Gastrocnemius medialis (tissue), 4 donors: ENCODE measurements around the gene OSTC. TPM values are rescaled to one million over a fixed set of nuclear protein-coding genes. Genes with fewer than 3 reads are reported as not detected.

ENCODE experiments used
- ATAC-seq, 2 donors: fragments of 150-250 bp; one replicate each; pipeline ENCODE4 v1.9.1; 2016
- DNase-seq, 2 donors: peaks; one replicate each; pipeline ENCODE4 v3.0.0-alpha.2; 2019
- H3K27ac ChIP-seq, 4 donors: fragments of 200-600 bp; sonication (generic); 1 replicate in 1 of 4; 2 replicates in 3 of 4; pipeline ENCODE4 v1.5.1; 2016 to 2018; ENCODE audit warnings: mild to moderate bottlenecking in 2 of 4, moderate library complexity in 1 of 4
- H3K27me3 ChIP-seq, 3 donors: fragments of 200-600 bp; sonication (generic) in 2 of 3; 1 replicate in 1 of 3; 2 replicates in 2 of 3; pipeline versions ENCODE4 v1.5.1 to v1.6.0; 2016 to 2019; ENCODE audit warnings: mild to moderate bottlenecking in 1 of 3, moderate library complexity in 1 of 3
- H3K36me3 ChIP-seq, 2 donors: fragments of 200-600 bp; sonication (generic) in 1 of 2; one replicate each; pipeline ENCODE4 v1.5.1; 2017 to 2018
- H3K4me1 ChIP-seq, 2 donors: fragments of 200-600 bp; sonication (generic) in 1 of 2; one replicate each; pipeline ENCODE4 v1.5.1; 2016 to 2017; ENCODE audit warnings: mild to moderate bottlenecking in 2 of 2
- H3K4me3 ChIP-seq, 4 donors: fragments of 200-600 bp; sonication (generic) in 3 of 4; 1 replicate in 1 of 4; 2 replicates in 3 of 4; pipeline ENCODE4 v1.5.1; 2016 to 2019; ENCODE audit warnings: mild to moderate bottlenecking in 2 of 4
- H3K9me3 ChIP-seq, 3 donors: fragments of 200-600 bp; sonication (generic) in 2 of 3; 1 replicate in 1 of 3; 2 replicates in 2 of 3; pipeline ENCODE4 v1.5.1; 2016 to 2019
- POLR2A ChIP-seq, 2 donors: fragments of 450-650 bp; IDR thresholded peaks; one replicate each; pipeline ENCODE4 v1.6.1; 2017; ENCODE audit warnings: antibody characterized with exemption in 2 of 2, mild to moderate bottlenecking in 2 of 2, moderate library complexity in 2 of 2
- in situ Hi-C, 4 donors: fragments of 200-750 bp; cut with MboI; loops; one replicate each; pipeline versions ENCODE4 v1.15.0 to v1.8.0; 2017; ENCODE audit warnings: low sequenced_read_pairs in 4 of 4
- intact Hi-C: fragments of 100-400 bp; cut with DNase I; formaldehyde crosslinking; loops from one replicate; pipeline ENCODE4 v1.15.1; 2023; ENCODE audit warnings: low total_unique reads
- total RNA-seq, 4 donors: library from RNA; depleted of rRNA; stranded (reverse); fragments of >200 nt; gene quantifications; one replicate each; pipeline versions ENCODE4 v1.1.0 to v1.2.3, GENCODE V29; 2016
- TF ChIP-seq, protein P1 (sequence below), 5 experiments: fragments of 450-650 bp in 3 of 5; fragments of 200-600 bp in 2 of 5; sonication (generic) in 2 of 5; IDR thresholded peaks in 4 of 5; conservative IDR thresholded peaks in 1 of 5; 1 replicate in 4 of 5; 2 replicates in 1 of 5; pipeline ENCODE4 v1.5.1; 2016 to 2019; ENCODE audit warnings: antibody characterized with exemption in 5 of 5, mild to moderate bottlenecking in 3 of 5, moderate library complexity in 3 of 5

The OSTC gene
- total RNA-seq, 4 donors from 2014 or later, result 15.5 to 25.0 (median 23.2) TPM

DNA sequence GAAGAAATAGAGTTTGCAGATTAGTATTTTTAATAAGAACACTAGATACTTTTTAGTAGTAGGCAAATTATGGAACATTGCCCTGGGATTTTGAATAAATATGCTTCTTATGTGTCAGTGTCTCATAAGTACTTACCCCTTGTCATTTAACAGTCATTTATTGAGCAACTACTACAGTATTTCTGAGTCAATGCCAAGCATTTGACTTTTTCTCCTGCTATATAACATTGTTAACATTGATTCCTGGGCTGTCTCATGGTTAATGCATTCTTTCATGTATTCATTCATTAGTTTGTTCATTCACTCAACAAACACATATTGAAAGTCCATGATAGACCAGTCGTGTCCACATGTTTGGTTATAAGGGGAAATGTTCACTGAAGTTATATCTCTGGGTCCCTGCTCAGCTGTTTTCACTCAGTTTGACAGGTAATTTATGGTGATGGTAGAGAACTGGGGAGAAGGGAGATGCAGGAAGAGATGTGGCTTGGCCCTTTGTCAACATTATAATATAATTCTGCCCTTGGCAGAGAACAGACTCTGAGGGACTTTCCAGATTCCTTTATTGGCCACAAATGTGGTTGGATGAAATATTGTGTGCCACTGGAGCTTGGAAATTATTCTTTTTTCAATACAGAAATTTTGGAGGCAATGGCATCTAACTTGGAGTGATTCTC lies 49.8 kb downstream of the OSTC start:
- Histone ChIP-seq H3K27ac (no peak overlapping the region), H3K9me3 (no peaks in the 10 kb centered on the region), H3K27me3 (no peaks in the 10 kb centered on the region), H3K4me3 (no peak overlapping the region), H3K4me1 (no peaks in the 10 kb centered on the region), H3K36me3 (no peaks in the 10 kb centered on the region)
- ATAC-seq (no peak), DNase-seq (no peak)
- in situ Hi-C loops (no loop called here), intact Hi-C loops (no loop called here)
- no peak for TF ChIP-seq POLR2A (IDR thresholded peaks at IDR 0.05)
- TF ChIP-seq, protein P1, sequence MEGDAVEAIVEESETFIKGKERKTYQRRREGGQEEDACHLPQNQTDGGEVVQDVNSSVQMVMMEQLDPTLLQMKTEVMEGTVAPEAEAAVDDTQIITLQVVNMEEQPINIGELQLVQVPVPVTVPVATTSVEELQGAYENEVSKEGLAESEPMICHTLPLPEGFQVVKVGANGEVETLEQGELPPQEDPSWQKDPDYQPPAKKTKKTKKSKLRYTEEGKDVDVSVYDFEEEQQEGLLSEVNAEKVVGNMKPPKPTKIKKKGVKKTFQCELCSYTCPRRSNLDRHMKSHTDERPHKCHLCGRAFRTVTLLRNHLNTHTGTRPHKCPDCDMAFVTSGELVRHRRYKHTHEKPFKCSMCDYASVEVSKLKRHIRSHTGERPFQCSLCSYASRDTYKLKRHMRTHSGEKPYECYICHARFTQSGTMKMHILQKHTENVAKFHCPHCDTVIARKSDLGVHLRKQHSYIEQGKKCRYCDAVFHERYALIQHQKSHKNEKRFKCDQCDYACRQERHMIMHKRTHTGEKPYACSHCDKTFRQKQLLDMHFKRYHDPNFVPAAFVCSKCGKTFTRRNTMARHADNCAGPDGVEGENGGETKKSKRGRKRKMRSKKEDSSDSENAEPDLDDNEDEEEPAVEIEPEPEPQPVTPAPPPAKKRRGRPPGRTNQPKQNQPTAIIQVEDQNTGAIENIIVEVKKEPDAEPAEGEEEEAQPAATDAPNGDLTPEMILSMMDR (IDR thresholded peaks at IDR 0.05 in 4 of 5, conservative IDR thresholded peaks at IDR 0.05 in 1 of 5), result no peak

DNA sequence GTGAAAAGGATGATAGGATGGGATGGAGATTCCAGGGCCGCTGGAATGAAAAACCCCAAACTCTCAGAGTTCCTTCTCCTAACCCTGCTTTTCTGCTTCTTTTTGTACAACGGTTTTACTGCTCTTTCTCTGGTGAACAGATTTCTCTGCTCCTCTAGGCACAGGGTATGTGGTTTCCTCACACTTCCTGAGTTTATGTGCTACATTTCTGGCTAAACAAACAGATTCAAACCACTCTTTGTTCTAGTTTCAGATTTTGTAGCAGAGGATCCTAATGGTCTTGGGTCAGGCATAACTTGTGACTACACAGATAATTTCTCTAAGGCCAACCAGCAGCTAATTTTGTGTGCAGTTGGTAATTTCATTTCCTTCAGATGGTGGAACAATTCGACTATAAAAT lies 52.6 kb downstream of the OSTC start:
- Histone ChIP-seq H3K36me3 (no peaks in the 10 kb centered on the region), H3K9me3 (no peaks in the 10 kb centered on the region), H3K27ac (no peak overlapping the region), H3K27me3 (no peaks in the 10 kb centered on the region), H3K4me1 (no peaks in the 10 kb centered on the region), H3K4me3 (no peak overlapping the region)
- DNase-seq, result no peak
- in situ Hi-C loops, result no loop called here
- TF ChIP-seq POLR2A (IDR thresholded peaks at IDR 0.05), result no peak
- TF ChIP-seq, protein P1 (IDR thresholded peaks at IDR 0.05 in 4 of 5, conservative IDR thresholded peaks at IDR 0.05 in 1 of 5), result no peak
- intact Hi-C loops, result no loop called here
- ATAC-seq, result no peak

DNA sequence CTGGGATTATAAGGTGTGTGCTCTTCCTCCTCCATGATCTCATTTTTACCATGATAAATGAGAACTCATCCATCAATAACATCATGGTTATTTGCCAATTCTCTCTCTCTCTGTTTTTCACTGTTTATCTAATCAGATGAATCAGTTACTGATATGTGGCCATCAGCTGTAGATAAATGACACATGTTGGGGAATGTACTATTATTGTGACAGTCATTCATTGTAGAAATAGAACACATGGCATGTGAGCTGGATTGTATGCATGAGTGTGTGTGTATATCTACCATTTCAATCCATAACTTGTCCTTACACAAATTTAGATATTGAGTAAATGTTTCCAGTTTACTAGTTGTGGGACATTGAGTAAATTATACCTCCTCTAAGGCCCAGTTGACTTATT lies 53.0 kb downstream of the OSTC start:
- in situ Hi-C loops, result no loop called here
- H3K27ac ChIP-seq, result no peak overlapping the region
- TF ChIP-seq, protein P1 (IDR thresholded peaks at IDR 0.05 in 4 of 5, conservative IDR thresholded peaks at IDR 0.05 in 1 of 5), result no peak
- no peak for TF ChIP-seq POLR2A (IDR thresholded peaks at IDR 0.05)
- DNase-seq (no peak), ATAC-seq (no peak)
- no peaks in the 10 kb centered on the region for H3K4me1 ChIP-seq
- no peak overlapping the region for H3K4me3 ChIP-seq
- intact Hi-C loops, result no loop called here
- H3K9me3 ChIP-seq, result no peaks in the 10 kb centered on the region
- H3K36me3 ChIP-seq, result no peaks in the 10 kb centered on the region
- H3K27me3 ChIP-seq, result no peaks in the 10 kb centered on the region

DNA sequence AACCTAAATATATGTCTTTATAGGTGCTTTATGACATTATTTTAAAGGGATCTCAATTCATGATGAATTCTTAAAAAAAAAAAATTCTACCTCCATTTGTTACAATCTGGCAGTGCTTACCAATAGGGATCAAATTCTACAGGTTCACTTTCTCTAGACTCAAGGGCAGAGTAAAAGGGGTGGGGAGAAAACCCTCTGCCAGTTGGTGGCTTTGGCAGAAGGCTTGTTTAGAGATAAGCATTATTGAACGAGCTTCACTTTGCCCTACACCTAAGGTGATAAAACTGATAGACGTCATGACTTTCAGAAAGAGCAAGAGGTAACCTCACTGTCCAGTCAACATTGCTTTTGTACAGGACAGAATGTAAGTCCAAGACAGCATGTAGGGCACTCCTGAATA lies 53.6 kb downstream of the OSTC start:
- no peaks in the 10 kb centered on the region for H3K4me1 ChIP-seq
- TF ChIP-seq POLR2A (IDR thresholded peaks at IDR 0.05), result no peak
- TF ChIP-seq, protein P1 (IDR thresholded peaks at IDR 0.05 in 4 of 5, conservative IDR thresholded peaks at IDR 0.05 in 1 of 5), result no peak
- H3K36me3 ChIP-seq, result no peaks in the 10 kb centered on the region
- H3K9me3 ChIP-seq, result no peaks in the 10 kb centered on the region
- H3K4me3 ChIP-seq, result no peak overlapping the region
- ATAC-seq, result no peak
- H3K27me3 ChIP-seq, result no peaks in the 10 kb centered on the region
- in situ Hi-C loops (no loop called here), intact Hi-C loops (no loop called here)
- no peak for DNase-seq
- H3K27ac ChIP-seq, result no peak overlapping the region

DNA sequence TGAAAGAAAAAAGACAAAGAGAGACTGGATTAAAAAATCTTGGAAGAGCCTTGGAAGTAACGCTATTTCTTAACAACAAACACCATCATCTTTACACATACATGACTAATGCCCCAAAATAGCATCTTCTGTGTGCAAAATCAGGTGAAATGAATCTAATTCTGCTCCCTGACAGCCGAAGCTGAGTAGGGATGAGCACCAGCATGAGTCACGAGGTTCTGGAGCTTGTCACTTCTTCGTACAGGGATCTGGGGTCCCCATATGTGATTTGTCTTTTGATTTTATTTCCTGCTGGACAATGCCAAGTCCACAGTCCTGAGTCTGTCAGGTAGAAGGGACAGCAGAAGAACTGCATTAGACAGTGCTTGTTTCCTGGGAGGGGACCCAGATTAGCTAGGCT lies 55.9 kb downstream of the OSTC start:
- Histone ChIP-seq H3K27me3 (no peaks in the 10 kb centered on the region), H3K36me3 (no peaks in the 10 kb centered on the region), H3K27ac (no peak overlapping the region), H3K4me3 (no peak overlapping the region), H3K4me1 (no peaks in the 10 kb centered on the region), H3K9me3 (no peaks in the 10 kb centered on the region)
- DNase-seq (no peak), ATAC-seq (no peak)
- intact Hi-C loops (no loop called here), in situ Hi-C loops (no loop called here)
- TF ChIP-seq, protein P1 (IDR thresholded peaks at IDR 0.05 in 4 of 5, conservative IDR thresholded peaks at IDR 0.05 in 1 of 5), result no peak
- TF ChIP-seq POLR2A (IDR thresholded peaks at IDR 0.05), result no peak
